ENCODE data around the gene NEIL1.
A peak's percentile ranks its signal among the peaks of the same experiment; 100 is the strongest.
"Not testable (repeated sequence)": the region's sequence is repeated elsewhere in the genome, so short reads cannot be mapped to it uniquely, and the experiment has no call there.

The NEIL1 gene

GRCh38 chr15:75348034-75348561, 1.3 kb downstream of the NEIL1 start:
- no peak for DNase-seq (ENCODE audit: low read depth)
- no peak for TF ChIP-seq CTCF (IDR thresholded peaks at IDR 0.05; ENCODE audit: control insufficient read depth, extremely low read depth, insufficient read depth)
- H3K4me3 ChIP-seq (ENCODE audit: low read depth, low read length) = peak overlapping the region; percentile 82

- DNase-seq (ENCODE audit: low read depth) = no peak
- H3K4me3 ChIP-seq (ENCODE audit: low read depth, low read length) = peak overlapping the region; percentile 82
- no peak for TF ChIP-seq CTCF (IDR thresholded peaks at IDR 0.05; ENCODE audit: control insufficient read depth, extremely low read depth, insufficient read depth)
Measured at GRCh38 chr15:75348562-75349350, 1.9 kb downstream of the NEIL1 start.

- not testable (repeated sequence) for H3K4me3 ChIP-seq (ENCODE audit: low read depth, low read length); DNase-seq (ENCODE audit: low read depth)
Measured at GRCh38 chr15:75349351-75349669, 2.5 kb downstream of the NEIL1 start.

- H3K4me3 ChIP-seq (ENCODE audit: low read depth, low read length) = no peak overlapping the region
- TF ChIP-seq CTCF (IDR thresholded peaks at IDR 0.05; ENCODE audit: control insufficient read depth, extremely low read depth, insufficient read depth) = no peak
- no peak for DNase-seq (ENCODE audit: low read depth)
Measured at GRCh38 chr15:75349851-75350588, 3.2 kb downstream of the NEIL1 start.

- TF ChIP-seq CTCF (IDR thresholded peaks at IDR 0.05; ENCODE audit: control insufficient read depth, extremely low read depth, insufficient read depth) = no peak
- no peak for DNase-seq (ENCODE audit: low read depth)
- no peak overlapping the region for H3K4me3 ChIP-seq (ENCODE audit: low read depth, low read length)
Measured at GRCh38 chr15:75350601-75351361, 3.9 kb downstream of the NEIL1 start.

GRCh38 chr15:75352186-75353080, 5.6 kb downstream of the NEIL1 start:
- no peak for TF ChIP-seq CTCF (IDR thresholded peaks at IDR 0.05; ENCODE audit: control insufficient read depth, extremely low read depth, insufficient read depth)
- DNase-seq (ENCODE audit: low read depth) = no peak
- H3K4me3 ChIP-seq (ENCODE audit: low read depth, low read length) = no peak overlapping the region

Measured in LNCaP clone FGC (cell line).